GM21825 (cell line): ENCODE data around the gene ATP2B3.
A peak's percentile ranks its signal among the peaks of the same experiment; 100 is the strongest.

ENCODE experiments used
- ATAC-seq: cut with Tn5 transposase; IDR thresholded peaks from one replicate; pipeline ENCODE4 v1.9.1; 2021; ENCODE audit warnings: mild to moderate bottlenecking, moderate library complexity; ENCODE audit not compliant: unreplicated experiment

ATP2B3 gene

DNA sequence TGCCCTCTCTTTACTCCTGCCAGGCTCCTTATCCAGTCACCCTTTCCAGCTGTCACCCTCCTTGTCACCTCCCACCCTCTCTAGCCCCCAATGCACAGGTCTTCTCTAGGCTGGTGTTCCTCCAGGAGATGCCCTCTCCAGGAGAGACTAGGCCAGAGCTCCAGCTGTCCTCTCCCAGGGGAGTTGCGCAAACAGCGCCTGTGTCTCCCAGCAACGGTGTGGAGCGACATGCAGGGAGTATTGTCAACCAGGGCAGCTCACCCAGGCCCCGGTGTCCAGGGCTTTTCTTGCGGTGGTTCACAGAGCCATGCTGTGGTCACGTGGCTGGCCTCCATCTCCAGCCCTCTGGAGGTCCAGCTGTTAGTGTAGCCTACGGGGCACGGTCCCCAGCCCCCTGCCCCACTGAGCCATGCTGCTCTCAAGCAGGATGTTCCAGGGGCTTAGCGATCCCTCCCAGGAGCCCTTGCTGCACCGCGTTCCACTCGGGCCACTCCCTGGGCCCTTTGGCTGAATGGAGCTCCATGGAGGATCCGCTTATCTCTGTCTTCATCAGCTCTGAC lies 46.7 kb downstream of the ATP2B3 start:
- ATAC-seq: no peak

DNA sequence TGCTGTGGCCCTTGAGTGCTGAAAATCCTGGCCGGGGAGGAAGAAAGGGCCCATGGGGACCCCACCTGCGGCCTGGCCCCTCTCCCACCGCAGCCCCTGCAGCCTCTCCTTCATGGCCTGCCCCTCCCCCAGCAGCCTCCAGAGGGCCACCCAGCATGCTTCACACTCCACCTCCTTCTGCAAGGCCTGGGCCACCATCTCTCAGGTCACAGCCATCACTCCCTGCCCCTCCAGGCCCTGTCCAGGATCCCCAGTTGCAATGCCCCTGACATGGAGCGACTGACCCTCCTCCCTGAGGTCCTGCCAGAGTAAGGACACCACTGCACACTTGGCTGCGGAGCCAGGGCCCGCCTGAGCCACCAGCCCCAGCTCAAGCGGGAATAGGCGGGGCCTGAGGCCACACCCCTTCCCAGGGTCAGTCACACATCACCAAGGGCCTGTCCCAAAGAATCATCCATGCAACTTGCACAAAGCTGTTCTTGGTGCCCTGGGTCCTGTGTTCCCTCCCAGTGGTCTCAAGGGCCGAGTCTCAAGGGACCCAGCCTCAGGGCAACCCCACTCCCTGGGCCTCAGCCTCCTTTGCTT lies 48.6 kb downstream of the ATP2B3 start:
- ATAC-seq: no peak

DNA sequence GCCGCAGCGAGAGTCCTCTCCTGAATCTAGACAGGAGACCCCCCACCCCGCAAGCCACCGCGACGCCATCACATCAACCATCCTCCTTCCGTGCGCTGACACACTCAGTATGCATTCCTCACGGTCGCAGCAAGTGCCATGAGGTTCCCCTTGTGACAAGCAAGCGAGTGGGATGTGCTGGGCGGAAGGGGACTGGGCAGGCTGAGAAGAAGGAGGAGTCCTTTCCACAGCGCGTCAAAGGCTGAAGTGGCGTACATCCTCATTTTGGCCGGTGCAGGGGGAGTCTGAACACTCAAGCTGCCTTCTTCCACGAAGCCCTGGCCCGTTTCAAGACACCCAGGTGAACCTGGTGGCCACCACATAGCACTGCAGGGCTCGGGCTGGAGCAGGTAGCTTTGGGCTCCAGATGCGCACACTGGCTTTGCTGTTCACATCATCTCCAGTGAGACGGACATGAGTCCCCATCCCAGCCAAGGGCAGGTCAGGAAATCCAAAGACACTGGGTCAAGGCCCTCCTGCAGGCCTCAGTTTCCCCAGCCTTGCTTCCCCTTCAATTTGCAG lies 51.1 kb downstream of the ATP2B3 start:
- no peak for ATAC-seq

DNA sequence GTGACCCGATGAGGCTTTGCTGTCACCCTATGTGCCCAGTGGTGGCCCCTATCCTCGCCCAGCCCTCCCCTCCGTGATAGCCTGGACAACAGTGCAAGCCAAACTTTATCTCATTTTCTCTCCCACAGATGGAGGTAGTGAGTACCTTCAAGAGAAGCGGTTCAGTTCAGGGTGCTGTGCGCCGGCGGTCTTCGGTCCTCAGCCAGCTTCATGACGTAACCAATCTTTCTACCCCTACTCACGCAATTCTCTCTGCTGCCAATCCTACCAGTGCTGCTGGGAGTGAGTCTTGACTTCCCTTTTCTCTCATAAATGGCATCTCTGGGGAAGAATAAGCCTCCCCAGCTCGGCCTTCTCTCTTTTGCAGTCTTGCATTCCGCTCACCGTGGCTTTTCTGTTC lies 52.0 kb downstream of the ATP2B3 start:
- no peak for ATAC-seq

DNA sequence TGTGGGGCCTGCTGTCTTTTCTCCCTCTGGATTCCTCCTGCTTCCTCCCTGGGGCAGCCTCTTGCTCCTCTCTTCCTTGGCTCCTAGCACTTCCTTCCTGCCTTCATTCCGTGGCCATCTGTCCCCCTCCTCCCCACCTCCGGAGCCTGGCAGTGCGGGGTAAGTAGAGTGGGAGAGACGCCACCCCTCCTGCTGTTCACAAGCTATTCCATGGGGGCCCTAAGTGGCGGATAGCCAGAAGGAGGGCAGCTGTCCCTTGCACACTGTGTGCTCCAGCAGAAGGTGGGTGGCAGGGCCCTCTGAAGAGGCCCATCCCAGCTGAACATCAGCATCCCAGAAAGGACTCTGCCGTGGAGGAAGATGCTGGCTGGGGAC lies 54.1 kb downstream of the ATP2B3 start:
- ATAC-seq: no peak

DNA sequence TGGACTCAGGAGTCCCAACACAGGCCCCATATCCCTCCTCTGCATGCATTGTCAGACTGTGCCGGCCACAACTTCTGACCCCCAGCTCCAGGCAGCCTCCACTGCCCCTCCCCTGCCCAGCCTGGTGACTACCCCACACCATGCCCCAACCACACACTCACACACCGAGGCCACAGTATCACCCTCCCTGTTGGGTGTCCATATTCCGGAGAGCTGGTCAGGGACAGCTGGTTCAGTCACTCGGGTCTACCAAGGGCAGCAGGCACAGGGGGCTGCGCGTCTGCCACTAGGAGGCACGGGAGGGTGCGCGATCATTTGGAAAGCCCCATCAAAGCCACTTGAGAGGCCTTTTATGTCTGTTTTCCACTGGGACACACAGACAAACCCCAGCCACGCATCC lies 55.2 kb downstream of the ATP2B3 start:
- ATAC-seq: no peak

DNA sequence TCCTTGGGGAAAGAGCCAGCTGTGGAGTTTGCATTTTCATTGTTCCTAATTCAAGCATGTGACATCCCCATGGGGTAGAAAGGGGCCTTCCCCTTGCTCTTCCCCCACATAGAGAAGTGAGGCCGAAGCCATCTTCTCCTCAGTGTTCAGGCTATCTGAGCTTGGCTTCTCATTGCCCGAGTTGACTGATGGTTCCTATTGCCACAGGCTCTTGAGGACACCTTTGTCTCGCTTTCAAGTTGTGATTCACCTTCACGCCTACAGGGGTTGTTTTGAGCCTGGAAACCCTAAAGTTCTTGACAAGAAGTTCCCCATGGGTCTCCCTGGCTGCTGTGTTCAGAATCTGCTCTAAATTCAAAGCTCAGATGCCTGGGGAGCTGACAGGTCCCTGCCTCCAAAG lies 56.5 kb downstream of the ATP2B3 start:
- ATAC-seq: peak; percentile 46

DNA sequence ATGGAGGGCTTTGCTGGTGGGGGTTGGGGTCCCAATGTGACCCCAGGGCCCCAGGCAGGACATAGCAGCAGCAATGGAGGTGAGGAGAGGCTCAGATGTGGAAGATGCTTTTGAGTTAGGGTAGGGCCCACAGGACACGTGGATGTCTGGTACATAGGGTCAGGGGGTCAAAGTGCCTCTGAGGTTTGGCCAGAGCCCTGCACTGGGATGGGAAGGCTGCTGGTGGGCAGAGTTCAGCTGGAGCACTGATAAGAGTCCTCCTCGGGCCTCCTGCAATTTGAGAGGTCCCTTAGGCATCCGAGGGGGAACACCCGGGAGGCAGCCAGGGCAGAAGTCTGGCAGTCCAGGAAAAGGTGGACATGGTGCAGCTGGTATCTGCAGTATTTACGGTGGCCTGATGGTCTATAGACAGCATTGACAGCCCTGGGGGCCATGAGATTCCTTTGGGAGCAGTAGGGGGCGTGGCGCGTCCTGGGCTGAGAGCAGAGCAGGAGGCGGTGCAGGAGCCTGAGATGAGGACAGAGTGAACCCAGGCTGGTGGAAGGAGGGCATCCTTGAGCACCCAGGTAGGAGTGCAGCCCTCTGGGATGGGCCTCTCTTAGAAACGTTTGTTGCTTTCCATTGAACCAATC lies 58.9 kb downstream of the ATP2B3 start:
- no peak for ATAC-seq

DNA sequence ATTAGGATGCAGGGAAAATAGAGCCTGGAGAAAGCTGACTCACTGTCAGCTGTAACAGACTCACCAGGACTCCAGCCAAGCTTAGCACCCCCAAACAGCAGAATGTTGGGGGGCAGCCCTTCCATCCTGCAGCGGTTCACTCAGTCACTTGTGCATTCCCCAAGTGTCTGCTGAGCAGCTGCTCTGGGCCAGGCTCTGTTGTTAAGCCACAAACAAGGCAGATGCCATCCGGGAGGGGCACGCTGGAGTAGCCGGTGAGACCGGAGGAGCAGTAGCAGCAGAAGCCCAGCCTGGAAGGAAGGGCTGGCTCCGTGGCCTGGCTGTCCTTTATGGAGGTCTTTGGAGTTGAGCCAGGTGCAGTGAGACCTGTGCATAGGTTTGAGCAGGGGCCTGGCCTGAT lies 59.5 kb downstream of the ATP2B3 start:
- ATAC-seq: no peak

DNA sequence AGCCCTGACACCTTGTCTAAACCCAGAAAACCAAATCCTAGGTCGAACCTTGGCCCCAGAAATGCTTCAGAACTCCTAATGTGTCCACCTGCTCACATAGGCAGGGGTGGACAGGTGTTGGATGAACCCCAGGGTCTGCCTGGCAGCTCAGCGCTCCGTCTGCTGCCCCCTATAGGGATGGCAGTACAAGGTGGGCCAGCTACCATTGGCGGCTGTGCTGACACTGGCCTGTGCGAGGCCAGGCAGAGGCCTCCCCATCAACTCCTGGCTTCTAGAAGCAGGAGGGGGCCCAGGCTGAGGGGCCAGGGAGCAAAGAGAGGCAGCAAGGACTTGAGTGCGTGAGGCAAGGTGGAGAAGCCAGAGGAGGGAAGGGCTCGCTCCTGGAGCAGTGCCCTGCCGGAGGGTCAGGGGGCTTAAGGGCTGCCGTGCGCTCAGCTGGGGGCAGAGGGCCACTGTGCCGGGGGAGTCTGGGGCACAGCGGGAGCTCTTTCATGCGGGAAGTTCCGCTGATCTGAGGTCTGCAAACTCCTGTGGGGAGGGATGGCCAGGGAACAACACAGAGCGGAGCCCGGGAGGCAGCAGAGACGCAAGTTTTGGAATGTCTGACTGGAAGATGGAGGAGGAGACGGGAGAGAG lies 60.9 kb downstream of the ATP2B3 start:
- ATAC-seq: no peak

DNA sequence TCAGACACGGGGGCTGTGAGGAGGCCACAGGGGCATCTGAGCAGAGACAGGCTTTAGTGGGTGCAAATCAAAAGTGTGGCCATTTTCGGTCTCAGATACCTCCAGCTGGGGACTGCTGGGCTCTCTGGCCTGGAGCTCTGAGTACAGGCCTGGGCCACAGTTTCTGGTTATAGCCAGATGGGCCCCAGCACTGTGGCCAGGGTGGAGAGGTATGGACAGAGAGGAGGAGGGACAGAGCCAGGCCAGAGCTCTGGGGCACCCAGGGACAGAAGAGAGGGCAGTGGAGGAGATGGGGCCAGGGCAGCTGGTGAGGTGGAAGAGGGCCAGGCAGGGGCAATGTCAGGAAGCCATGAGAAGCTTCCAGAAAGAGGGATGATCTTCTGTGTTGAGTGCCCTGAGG lies 61.4 kb downstream of the ATP2B3 start:
- ATAC-seq: no peak

DNA sequence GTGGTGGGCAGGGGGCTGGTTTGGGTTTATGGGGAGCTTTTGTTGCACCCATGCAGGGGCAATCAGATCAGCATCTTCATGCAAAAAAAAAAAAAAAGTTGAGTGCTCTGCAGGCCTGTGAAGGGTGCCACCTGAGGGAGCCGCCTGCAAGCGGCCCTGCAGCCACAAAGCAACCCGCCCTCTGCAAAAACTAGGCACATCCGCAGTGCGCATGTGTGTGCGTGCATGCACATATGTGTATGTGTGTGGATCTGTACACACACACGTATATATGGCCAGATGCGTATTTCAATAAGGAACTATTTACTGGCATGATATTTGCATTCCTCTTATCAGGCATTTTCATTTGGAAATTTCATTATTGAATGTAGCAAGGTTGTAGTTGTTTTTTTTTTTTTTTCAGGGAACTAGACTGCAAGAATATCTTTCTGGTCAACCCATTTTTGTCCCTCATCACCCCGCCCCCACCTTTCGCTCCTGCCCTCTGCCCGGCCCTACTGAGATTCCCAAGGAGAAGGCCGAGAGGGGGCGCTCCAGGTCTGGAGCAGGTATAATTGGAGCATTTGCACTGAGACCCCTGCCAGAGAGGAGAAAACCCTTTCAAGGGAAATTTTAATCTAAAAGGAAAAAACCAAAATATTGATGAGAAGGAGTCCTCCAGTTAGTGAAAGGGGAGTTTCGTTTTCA lies 63.4 kb downstream of the ATP2B3 start:
- no peak for ATAC-seq

DNA sequence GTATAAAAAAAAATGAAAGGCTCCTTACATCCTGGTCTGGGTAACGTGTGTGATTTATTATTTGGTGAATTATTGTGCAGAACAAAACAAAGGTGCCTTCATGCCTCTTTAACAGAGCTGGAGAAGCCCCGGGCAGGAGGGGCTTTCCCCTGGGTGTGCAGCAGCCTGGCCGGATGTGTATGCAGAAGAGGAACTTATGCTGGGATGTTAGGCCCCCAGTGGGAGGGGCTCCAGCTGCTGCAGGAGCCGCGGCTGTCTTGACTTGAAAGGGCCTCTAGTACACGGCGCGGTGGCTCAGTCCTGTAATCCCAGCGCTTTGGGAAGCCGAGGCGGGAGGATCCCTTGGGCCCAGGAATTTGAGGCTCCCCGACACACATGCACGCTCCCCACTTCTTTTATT lies 65.5 kb downstream of the ATP2B3 start:
- ATAC-seq: peak; percentile 100

DNA sequence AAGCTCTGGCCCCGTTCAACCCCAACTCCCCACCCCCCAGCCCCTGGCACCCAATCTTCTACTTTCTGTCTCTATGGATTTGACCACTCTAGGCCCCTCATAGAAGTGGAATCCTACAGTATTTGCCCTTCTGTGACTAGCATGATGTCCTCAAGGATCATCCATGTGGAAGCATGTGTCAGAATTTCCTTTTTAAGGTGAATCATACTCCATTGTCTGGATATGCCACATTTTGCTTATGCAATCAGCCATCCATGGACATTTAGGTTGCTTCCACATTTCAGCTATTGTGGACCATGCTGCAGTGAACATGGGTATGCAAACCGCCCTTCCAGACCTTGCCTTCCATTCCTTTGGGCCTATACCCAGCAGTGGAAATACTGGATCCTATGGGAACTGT lies 66.0 kb downstream of the ATP2B3 start:
- ATAC-seq: no peak

DNA sequence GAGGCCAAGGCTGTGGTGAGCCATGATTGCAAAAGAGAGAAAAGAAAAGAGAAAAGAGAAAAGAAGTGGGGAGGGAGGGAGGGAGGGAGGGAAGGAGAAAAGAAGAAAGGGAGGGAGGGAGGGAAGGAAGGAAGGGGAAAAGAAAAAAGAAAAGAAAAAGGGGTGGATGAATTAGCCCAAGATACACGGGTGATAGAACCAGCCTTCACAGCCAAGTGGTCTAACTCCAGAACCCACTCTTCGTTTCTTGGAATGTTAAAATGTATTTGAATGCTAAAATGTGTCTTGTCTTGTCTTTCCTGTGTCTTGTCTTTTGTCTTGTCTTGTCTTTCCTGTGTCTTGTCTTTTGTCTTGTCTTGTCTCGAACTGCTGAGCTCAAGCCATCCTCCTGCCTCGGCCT lies 68.4 kb downstream of the ATP2B3 start:
- ATAC-seq: no peak

DNA sequence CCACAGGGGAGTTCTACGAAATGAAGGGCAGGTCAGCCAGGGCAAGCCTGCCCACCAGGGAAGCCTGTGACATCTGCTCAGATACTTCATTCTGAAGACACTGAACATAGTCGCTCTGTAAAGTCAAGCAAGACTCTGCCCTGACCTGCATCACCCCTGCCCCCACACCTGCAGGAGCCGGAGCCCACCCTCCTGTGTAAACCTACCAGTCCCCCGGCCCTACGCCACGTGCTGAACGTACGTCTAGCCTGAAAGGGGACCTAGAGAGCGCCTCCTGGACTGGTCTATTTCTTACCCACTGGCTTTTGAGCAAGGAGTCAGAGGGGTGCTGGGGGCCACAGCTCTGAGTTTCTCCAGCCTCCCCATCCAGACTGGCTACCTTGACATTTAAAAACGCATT lies 69.9 kb downstream of the ATP2B3 start:
- ATAC-seq: no peak

DNA sequence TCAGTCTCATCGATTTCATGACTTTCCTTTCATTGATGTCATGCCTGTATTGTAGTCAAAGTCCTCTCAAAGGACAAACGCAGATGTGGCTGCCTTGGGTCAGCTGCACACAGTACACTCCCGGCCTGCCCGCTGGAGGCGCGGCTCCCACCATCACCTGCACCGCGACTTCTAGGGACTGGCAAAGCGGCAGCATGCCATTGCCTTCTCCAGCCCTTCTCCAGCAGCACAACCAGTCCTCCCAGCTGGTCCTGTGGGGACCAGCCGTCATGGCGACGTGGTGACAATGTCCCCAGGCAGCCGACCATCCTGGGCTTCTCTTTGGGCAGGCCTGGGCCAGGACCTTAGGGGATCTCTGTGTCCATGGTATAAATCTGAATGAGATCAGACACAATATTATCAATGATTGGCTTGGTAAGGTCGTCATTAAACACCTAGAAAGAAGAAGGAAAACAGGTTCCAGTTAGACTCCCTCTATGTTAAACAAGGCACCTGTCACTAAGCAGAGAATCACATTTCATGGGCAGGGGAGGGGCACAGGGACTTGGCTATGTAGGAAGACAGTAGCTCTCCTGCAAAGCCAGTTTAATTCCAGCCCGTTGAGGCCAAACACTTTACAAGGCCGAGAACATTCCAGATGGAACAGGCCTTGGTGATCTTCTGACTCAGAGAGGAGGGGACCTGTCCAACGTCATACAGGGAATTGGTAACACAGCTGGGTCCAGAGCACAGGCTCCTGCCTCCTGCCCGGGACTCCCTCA lies 70.8 kb downstream of the ATP2B3 start:
- no peak for ATAC-seq

DNA sequence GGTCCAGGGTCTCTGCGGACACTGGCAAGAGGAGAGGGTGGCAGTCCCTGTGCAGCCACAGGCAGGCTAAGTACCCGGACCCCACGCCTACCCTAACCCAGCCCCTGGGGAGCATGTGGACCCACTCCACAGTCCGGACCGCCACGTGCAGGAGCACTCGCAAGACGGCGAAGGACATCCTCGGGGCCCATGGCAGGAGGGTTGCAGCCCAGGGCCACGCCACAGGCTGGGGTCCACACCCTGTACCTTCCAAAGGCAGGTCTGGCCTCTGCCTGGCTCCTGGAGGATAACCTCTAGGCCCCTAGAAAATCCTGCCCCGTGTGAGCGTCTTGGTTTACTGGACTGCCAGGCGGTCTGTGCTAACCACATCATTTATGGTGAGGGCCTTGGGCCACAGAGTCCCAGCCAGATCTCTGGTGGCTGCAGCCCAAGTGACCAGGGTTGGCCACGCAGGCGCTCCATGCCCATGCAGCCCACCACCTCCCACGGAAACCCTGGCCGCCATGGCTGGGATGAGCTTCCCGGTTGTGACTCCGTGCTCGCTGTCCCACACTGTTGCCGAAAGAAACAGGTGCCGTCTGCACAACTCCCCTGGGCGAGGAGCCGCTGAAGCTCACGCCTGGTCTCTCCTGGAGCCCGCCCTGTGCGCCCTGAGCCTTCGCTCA lies 71.5 kb downstream of the ATP2B3 start:
- ATAC-seq: no peak

DNA sequence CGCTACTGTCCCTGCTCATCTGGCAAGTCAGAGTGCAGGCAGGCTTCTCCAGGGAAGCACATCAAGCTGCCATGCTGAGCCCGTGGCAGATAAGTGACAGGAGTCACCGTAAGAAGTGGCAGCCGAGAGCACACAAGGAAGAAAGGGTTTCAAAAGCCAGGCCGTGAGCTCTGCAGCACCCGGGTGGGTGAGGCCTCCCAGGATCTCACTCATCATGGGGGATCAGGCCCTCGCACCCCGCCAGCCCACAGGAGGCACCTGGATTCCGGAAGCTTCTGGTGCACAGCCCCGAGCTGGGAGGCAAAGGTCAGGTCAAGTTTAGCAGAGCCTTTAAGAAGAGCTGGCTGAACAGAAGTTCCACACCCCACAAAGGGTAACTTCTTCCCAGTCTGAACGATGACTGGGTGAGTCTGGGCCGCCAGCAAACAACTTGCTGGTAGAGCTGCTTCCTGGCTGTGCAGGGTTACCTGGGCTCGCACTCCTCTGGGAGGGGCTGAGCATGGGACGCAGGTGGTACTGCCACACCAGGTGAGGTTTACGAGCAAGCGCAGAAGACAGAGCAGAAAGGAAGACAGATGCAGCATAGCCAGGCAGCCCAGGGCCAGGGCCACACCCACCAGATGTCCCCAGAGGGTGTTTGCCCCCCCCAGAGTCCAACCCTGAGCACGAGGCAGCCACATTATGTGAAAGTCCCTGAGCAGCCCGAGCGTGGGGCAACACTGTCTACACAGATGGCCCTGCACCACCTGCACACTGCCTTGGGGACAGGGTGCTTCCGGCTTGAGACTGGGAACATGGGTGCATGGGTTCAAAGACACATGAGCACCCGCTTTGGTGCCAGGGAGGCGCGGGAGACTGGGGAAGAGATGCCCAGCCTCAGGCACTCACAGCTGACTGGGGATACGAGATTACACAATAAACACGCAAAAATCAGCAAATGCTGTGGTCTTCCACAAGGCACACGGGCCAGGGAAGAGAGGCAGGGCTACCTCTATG lies 73.8 kb downstream of the ATP2B3 start:
- ATAC-seq: no peak
